WI38 (cell line): Measurements from ENCODE around the gene CUEDC2.

Experiments
- H3K4me3 ChIP-seq: 2 replicates; pipeline ENCODE4 v1.5.1; 2011; ENCODE audit warnings: low read depth, mild to moderate bottlenecking, control low read depth, low read length
- CTCF ChIP-seq: IDR thresholded peaks from 2 replicates; pipeline ENCODE4 v1.5.1; 2012; ENCODE audit warnings: low read depth, mild to moderate bottlenecking, control low read depth, low read length

The CUEDC2 gene

DNA sequence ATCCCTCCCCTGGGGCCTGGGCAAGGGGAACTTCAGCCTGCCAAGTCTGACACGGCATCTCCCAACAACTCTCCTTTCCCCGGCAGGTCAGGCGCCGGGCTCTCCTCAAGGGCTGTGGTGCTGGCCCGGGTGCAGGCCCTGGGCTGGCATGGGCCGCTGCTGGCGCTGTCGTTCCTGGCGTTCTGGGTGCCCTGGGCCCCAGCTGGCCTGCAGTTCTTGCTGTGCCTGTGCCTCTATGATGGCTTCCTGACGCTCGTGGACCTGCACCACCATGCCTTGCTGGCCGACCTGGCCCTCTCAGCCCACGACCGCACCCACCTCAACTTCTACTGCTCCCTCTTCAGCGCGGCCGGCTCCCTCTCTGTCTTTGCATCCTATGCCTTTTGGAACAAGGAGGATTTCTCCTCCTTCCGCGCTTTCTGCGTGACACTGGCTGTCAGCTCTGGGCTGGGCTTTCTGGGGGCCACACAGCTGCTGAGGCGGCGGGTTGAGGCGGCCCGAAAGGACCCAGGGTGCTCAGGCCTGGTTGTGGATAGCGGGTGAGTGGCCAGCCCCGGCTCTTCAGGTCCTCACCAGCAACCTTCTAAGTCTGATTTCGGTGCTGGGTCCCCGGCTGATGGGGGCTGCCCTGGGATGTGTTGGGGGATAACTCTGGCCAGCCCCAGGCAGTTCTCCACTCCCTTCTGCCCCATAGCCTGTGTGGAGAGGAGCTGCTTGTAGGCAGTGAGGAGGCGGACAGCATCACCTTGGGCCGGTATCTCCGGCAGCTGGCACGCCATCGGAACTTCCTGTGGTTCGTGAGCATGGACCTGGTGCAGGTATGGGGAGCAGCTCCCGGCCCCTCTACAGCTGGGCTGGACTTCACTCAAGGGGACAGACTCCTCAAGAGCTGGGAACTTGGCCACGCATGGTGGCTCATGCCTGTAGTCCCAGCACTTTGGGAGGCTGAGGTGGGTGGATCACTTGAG is 38.5 kb upstream of the CUEDC2 start:
- H3K4me3 ChIP-seq: no peak overlapping the region
- TF ChIP-seq CTCF: no peak

- no peak for TF ChIP-seq CTCF
- H3K4me3 ChIP-seq: no peak overlapping the region
These were observed 36.3 kb upstream of the CUEDC2 start for GRCh38 chr10:102468683-102469082.

- TF ChIP-seq CTCF: no peak
- no peak overlapping the region for H3K4me3 ChIP-seq
These were observed 35.6 kb upstream of the CUEDC2 start for GRCh38 chr10:102467971-102468438.

DNA sequence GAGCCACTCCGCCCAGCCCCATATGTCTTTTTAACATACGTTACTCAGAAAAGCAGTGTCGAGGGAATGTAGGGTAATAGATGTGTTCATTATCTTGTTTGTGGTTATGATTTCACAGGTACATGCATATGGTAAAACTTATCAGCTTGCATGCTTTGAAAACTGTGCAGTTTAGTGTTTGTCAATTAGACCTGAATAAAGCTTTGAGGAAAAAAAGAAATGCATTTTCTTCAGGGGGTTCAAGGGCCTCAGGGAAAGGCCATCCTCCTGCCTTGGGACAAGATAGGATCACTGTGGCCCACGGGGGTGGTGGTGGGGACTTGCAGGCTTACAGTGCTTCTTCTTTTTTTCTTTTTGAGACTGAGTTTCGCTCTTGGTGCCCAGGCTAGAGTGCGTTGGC is 34.9 kb upstream of the CUEDC2 start:
- H3K4me3 ChIP-seq: no peak overlapping the region
- no peak for TF ChIP-seq CTCF

DNA sequence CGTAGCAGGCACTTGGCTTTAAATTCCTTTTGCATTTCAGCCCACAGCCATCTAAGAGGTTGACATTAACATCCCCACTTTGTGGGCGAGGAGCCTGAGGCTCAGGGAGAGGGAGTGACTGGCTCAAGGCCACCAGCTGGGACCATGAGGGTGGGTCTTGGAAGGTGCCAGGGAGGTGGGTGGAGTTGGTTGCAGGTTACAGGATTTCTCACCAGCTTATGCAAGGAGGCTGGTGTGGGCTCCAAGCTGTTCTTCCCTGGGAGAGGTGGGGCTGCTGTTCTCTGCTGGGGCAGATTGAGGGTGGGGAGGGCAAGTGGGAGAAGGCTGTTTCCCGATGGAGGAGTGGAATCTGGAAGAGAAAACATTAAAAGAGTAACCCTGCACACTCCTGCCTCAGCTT is 33.1 kb upstream of the CUEDC2 start:
- no peak overlapping the region for H3K4me3 ChIP-seq
- TF ChIP-seq CTCF: no peak

GRCh38 chr10:102463983-102464382 is 31.6 kb upstream of the CUEDC2 start:
- no peak overlapping the region for H3K4me3 ChIP-seq
- no peak for TF ChIP-seq CTCF

- H3K4me3 ChIP-seq: no peak overlapping the region
- TF ChIP-seq CTCF: no peak
These were observed 30.2 kb upstream of the CUEDC2 start for GRCh38 chr10:102462512-102463054.
